Kidney (tissue), 14 donors: ENCODE results near the gene KIAA0232. TPM values are rescaled to one million over a fixed set of nuclear protein-coding genes. Genes with fewer than 3 reads are reported as not detected.

Experiments used
- DNase-seq, 5 donors: peaks; one replicate each; pipeline ENCODE4 v3.0.0-alpha.2; 2013 to 2020
- FAIRE-seq: peaks from 2 replicates; lab custom pipeline; 2012; peaks lifted over from hg19 to GRCh38; lab: Jason Lieb, UNC
- H3K27ac ChIP-seq, 2 donors: one replicate each; pipeline ENCODE4 v1.7.0; 2013; ENCODE audit warnings: low read depth in 2 of 2, low read length in 2 of 2, inconsistent platforms in 1 of 2
- H3K27me3 ChIP-seq: one replicate; pipeline ENCODE4 v1.7.1; 2013; ENCODE audit warnings: low read length, inconsistent platforms; ENCODE audit not compliant: control insufficient read depth, insufficient read depth
- H3K36me3 ChIP-seq, 3 donors: one replicate each; pipeline versions ENCODE4 v1.7.0 to v1.7.1; 2013; ENCODE audit warnings: low read length in 3 of 3, control low read depth in 1 of 3, inconsistent platforms in 1 of 3; ENCODE audit not compliant: insufficient read depth in 3 of 3, control insufficient read depth in 2 of 3
- H3K4me1 ChIP-seq, 3 donors: one replicate each; pipeline versions ENCODE4 v1.7.0 to v1.7.1; 2013; ENCODE audit warnings: low read length in 3 of 3, inconsistent platforms in 1 of 3, low read depth in 1 of 3; ENCODE audit not compliant: control insufficient read depth in 2 of 3, insufficient read depth in 2 of 3
- H3K4me3 ChIP-seq, 3 donors: one replicate each; pipeline versions ENCODE4 v1.7.0 to v1.8.1; 2013; ENCODE audit warnings: low read length in 3 of 3, control low read depth in 1 of 3, inconsistent platforms in 1 of 3
- H3K9ac ChIP-seq, 3 donors: one replicate each; pipeline versions ENCODE4 v1.7.0 to v1.7.1; 2013; ENCODE audit warnings: low read length in 3 of 3, control low read depth in 1 of 3, inconsistent platforms in 1 of 3
- H3K9me3 ChIP-seq, 3 donors: one replicate each; pipeline versions ENCODE4 v1.7.0 to v1.7.1; 2013; ENCODE audit warnings: low read length in 3 of 3, control low read depth in 1 of 3, inconsistent platforms in 1 of 3; ENCODE audit not compliant: control insufficient read depth in 2 of 3, insufficient read depth in 1 of 3
- CTCF ChIP-seq: IDR thresholded peaks from 3 replicates; pipeline ENCODE4 v1.5.1; 2012; ENCODE audit warnings: mild to moderate bottlenecking, moderate library complexity, borderline replicate concordance; ENCODE audit not compliant: insufficient read depth; ENCODE audit errors: extremely low read depth
- intact Hi-C: fragments of 100-400 bp; cut with DNase I; formaldehyde crosslinking; loops from one replicate; pipeline ENCODE4 v1.11.1; 2022
- polyA plus RNA-seq: library from polyadenylated mRNA; stranded (reverse); fragments of 350-450 nt; fragmentation: Illumina TruSeq; extraction: RNeasy Lipid Tissue Mini Kit (QIAGEN cat#74804); gene quantifications from one replicate; pipeline ENCODE4 v1.2.3, GENCODE V29; 2014; ENCODE audit warnings: low read depth, low replicate concordance; ENCODE audit not compliant: insufficient read depth
- total RNA-seq: library from RNA; stranded (reverse); fragmentation: NEBNext Ultra II Directional; extraction: Animal tissue kit (Norgen Biotek cat#: 25700); gene quantifications from one replicate; pipeline ENCODE4 v1.2.1, GENCODE V29; 2021
- donor health status: control.
- donor health status: control.
- donor health status: control.
- donor health status: control.
- donor health status: control.
- donor health status: DM: yes; HTN: yes; CAD: no.
- donor health status: Normal renal cell carcinoma (clear cell type).

KIAA0232 gene
- total and polyA plus RNA-seq, 2 donors from 2014 or later, result 14.0 to 39.9 TPM

- DNase-seq (no peak), FAIRE-seq (no peak)
- peak overlapping the region; percentile 20 to 68 for H3K27ac ChIP-seq
- H3K36me3 ChIP-seq, result no peaks in the 10 kb centered on the region
- no peak overlapping the region for H3K4me3 ChIP-seq
- intact Hi-C loops, result no loop called here
- H3K4me1 ChIP-seq, result peaks cover 0 to 29% (median 27%) of the 10 kb centered on the region in 3 donors
- H3K27me3 ChIP-seq, result no peaks in the 10 kb centered on the region
- TF ChIP-seq CTCF, result no peak
- no peaks in the 10 kb centered on the region for H3K9me3 ChIP-seq
- H3K9ac ChIP-seq, result no peak overlapping the region
These were observed 109.1 kb downstream of the KIAA0232 start for GRCh38 chr4:6891436-6892170.

GRCh38 chr4:6892190-6892908 is 109.8 kb downstream of the KIAA0232 start:
- Histone ChIP-seq H3K9ac (peak overlapping the region in 1 of 3 donors; percentile 40), H3K4me3 (no peak overlapping the region), H3K36me3 (no peaks in the 10 kb centered on the region), H3K27ac (peak overlapping the region; percentile 20 to 68), H3K27me3 (no peaks in the 10 kb centered on the region), H3K4me1 (peaks cover 0 to 29% (median 26%) of the 10 kb centered on the region in 3 donors), H3K9me3 (no peaks in the 10 kb centered on the region)
- no peak for FAIRE-seq
- peak; percentile 72 to 86 (median 82) for DNase-seq
- no peak for TF ChIP-seq CTCF
- intact Hi-C loops, result no loop called here

- Histone ChIP-seq H3K36me3 (no peaks in the 10 kb centered on the region), H3K4me1 (peaks cover 0 to 29% (median 23%) of the 10 kb centered on the region in 3 donors), H3K9ac (no peak overlapping the region), H3K9me3 (no peaks in the 10 kb centered on the region), H3K4me3 (no peak overlapping the region), H3K27ac (peak overlapping the region; percentile 16 to 68), H3K27me3 (no peaks in the 10 kb centered on the region)
- no peak for TF ChIP-seq CTCF
- FAIRE-seq (no peak), DNase-seq (peak in 1 of 5 donors; percentile 33)
- intact Hi-C loops, result no loop called here
These were observed 110.3 kb downstream of the KIAA0232 start for GRCh38 chr4:6892909-6893202.
